ENCODE results near the gene DOP1A.

DNA sequence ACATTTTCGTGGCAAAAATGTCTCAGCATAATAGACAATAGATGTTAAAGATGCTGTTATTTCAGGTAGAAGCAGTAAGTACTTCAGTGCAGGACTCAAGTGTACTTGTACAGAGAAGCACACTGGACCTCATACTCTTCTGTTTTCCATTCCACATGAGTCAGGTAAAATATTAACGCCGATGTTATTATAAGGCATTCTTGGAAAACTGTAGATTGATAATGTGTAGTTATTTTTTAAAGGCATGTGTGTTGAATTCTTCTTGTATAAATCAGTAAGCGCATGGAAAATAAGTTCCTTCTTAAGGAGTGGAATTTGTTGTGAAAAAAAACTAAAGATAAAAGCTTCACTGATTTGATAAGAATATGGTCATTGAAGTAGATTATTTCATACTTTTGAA is 45.8 kb downstream of the DOP1A start:
- no peak for TF ChIP-seq RFX5 (IDR thresholded peaks at IDR 0.05; ENCODE audit: low read depth, low read length)
- no peak for TF ChIP-seq ZNF24 (IDR thresholded peaks at IDR 0.05)
- TF ChIP-seq NCOA5 (CRISPR knock-in tag; IDR thresholded peaks at IDR 0.05): no peak
- TF ChIP-seq ZNF274 (CRISPR knock-in tag; IDR thresholded peaks at IDR 0.05): no peak
- TF ChIP-seq POLR2A (IDR thresholded peaks at IDR 0.05; ENCODE audit: insufficient read depth in 1 of 2, low read depth in 2 of 2, low read length in 2 of 2): no peak
- no peak for TF ChIP-seq ZNF383 (CRISPR knock-in tag; IDR thresholded peaks at IDR 0.05; ENCODE audit: borderline replicate concordance)
- TF ChIP-seq KAT7 (CRISPR knock-in tag; IDR thresholded peaks at IDR 0.05; ENCODE audit: borderline replicate concordance): no peak
- TF ChIP-seq, protein P1, sequence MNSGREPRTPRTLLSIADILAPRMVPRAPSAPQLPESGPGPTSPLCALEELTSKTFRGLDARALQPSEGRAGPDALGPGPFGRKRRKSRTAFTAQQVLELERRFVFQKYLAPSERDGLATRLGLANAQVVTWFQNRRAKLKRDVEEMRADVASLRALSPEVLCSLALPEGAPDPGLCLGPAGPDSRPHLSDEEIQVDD (CRISPR knock-in tag; IDR thresholded peaks at IDR 0.05; ENCODE audit: borderline replicate concordance): no peak
